Body of pancreas (tissue), 4 donors: ENCODE data around the gene WRAP73.
A peak's percentile ranks its signal among the peaks of the same experiment; 100 is the strongest.

Experiments
- POLR2A ChIP-seq, 3 donors: fragments of 450-650 bp; IDR thresholded peaks; one replicate each; pipeline ENCODE4 v1.6.1; 2016; ENCODE audit warnings: antibody characterized with exemption in 3 of 3, mild to moderate bottlenecking in 2 of 3
- TF ChIP-seq, protein P1 (sequence below), 7 experiments: fragments of 450-650 bp in 4 of 7; fragments of 200-600 bp in 3 of 7; sonication (generic) in 3 of 7; IDR thresholded peaks; one replicate each; pipeline ENCODE4 v1.5.1; 2016 to 2019; ENCODE audit warnings: antibody characterized with exemption in 7 of 7

DNA sequence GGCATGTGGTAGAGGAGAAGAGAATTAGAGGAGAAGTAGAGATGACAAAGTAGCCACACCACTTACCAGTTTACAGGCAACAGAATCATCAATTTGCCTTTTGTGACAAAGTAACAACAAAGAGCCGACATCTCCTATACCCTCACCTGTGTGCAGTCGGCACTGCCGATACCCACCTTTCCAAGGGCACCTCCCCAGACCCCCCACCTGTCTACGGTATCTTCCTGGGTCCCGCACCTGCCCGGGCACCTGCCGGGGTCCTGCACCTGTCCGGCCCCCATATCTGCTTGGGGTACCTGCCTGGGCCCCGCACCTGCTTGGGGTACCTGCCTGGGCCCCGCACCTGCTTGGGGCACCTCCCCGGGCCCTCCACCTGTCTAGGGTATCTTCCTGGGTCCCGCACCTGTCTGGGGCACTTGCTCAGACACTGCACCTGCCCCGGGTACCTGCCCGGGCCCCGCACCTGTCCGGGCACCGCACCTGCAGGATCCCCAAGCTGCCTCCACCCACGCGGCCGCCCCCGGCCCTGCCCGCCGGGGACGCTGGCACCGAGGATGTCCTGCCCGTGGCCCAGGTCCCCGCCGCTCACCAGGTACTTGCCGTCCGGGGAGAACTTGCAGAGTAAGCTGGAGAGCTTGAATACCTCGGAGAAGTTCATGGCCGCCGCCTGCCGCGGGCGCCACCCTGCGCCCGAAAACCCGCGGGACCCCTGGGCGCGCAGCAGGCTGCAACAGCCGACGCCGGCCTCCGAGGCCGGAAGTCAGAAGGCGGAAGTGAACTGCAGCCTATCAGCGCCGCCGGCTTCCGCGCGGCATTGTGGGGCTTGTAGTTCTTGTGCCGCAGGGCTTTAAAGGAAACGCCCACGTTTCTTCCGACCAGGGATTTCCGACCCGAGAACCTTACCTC is at the start of gene WRAP73:
- TF ChIP-seq, protein P1, sequence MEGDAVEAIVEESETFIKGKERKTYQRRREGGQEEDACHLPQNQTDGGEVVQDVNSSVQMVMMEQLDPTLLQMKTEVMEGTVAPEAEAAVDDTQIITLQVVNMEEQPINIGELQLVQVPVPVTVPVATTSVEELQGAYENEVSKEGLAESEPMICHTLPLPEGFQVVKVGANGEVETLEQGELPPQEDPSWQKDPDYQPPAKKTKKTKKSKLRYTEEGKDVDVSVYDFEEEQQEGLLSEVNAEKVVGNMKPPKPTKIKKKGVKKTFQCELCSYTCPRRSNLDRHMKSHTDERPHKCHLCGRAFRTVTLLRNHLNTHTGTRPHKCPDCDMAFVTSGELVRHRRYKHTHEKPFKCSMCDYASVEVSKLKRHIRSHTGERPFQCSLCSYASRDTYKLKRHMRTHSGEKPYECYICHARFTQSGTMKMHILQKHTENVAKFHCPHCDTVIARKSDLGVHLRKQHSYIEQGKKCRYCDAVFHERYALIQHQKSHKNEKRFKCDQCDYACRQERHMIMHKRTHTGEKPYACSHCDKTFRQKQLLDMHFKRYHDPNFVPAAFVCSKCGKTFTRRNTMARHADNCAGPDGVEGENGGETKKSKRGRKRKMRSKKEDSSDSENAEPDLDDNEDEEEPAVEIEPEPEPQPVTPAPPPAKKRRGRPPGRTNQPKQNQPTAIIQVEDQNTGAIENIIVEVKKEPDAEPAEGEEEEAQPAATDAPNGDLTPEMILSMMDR (IDR thresholded peaks at IDR 0.05), result peak in 1 of 7 experiments; percentile 30
- peak; percentile 46 to 82 (median 81) for TF ChIP-seq POLR2A (IDR thresholded peaks at IDR 0.05)
